Aorta (tissue), 5 donors: ENCODE measurements around the gene KLHDC8A. TPM values are rescaled to one million over a fixed set of nuclear protein-coding genes. Genes with fewer than 3 reads are reported as not detected.
A peak's percentile ranks its signal among the peaks of the same experiment; 100 is the strongest.
"Not testable (repeated sequence)": the region's sequence is repeated elsewhere in the genome, so short reads cannot be mapped to it uniquely, and the experiment has no call there.

Experiments used
- ATAC-seq: fragments of 200-7000 bp; cut with Tn5 transposase; one replicate; pipeline ENCODE4 v1.9.1; 2022; ENCODE audit warnings: moderate library complexity; ENCODE audit not compliant: low FRiP score
- DNase-seq, 2 donors: peaks; one replicate each; pipeline ENCODE4 v3.0.0-alpha.2; 2020
- H3K27ac ChIP-seq, 2 donors: one replicate each; pipeline ENCODE4 v1.5.1; 2013; ENCODE audit warnings: low read length in 2 of 2, mild to moderate bottlenecking in 2 of 2, moderate library complexity in 2 of 2, control low read depth in 1 of 2, inconsistent platforms in 1 of 2, low read depth in 1 of 2
- H3K27me3 ChIP-seq, 2 donors: one replicate each; pipeline ENCODE4 v1.6.1; 2013; ENCODE audit warnings: control low read depth in 1 of 2, low read length in 1 of 2, mild to moderate bottlenecking in 1 of 2, moderate library complexity in 1 of 2; ENCODE audit not compliant: insufficient read depth in 2 of 2, control insufficient read depth in 1 of 2
- H3K36me3 ChIP-seq, 2 donors: one replicate each; pipeline ENCODE4 v1.6.1; 2013; ENCODE audit warnings: control low read depth in 1 of 2, low read length in 1 of 2, mild to moderate bottlenecking in 1 of 2; ENCODE audit not compliant: insufficient read depth in 2 of 2, control insufficient read depth in 1 of 2
- H3K4me1 ChIP-seq, 2 donors: one replicate each; pipeline ENCODE4 v1.6.1; 2013; ENCODE audit warnings: low read length in 2 of 2, control low read depth in 1 of 2, mild to moderate bottlenecking in 1 of 2, moderate library complexity in 1 of 2; ENCODE audit not compliant: insufficient read depth in 2 of 2, control insufficient read depth in 1 of 2
- H3K4me3 ChIP-seq, 2 donors: one replicate each; pipeline ENCODE4 v1.5.1; 2013; ENCODE audit warnings: low read length in 2 of 2, control low read depth in 1 of 2, mild to moderate bottlenecking in 1 of 2
- H3K9me3 ChIP-seq: one replicate; pipeline ENCODE4 v1.6.1; 2013; ENCODE audit warnings: mild to moderate bottlenecking, low read length; ENCODE audit not compliant: control insufficient read depth
- WGBS, 2 donors: extraction: QIAGEN DNeasy Blood & Tissue Kit; methylation state at CpG; one replicate each; pipeline ENCODE4 v1.1.7; 2013; 5-methylcytosine and 5-hydroxymethylcytosine counted together
- intact Hi-C, 2 donors: fragments of 100-400 bp; cut with DNase I; formaldehyde crosslinking; loops; one replicate each; pipeline versions ENCODE4 v1.14.2 to v1.15.0; 2022
- polyA plus RNA-seq, 2 donors: library from polyadenylated mRNA; stranded (reverse); fragments of 200-250 nt; gene quantifications; one replicate each; pipeline ENCODE4 v1.2.3, GENCODE V29; 2013
- total RNA-seq, 2 donors: library from RNA; stranded (reverse); fragmentation: NEBNext Ultra II Directional; extraction: Animal tissue kit (Norgen Biotek cat#: 25700); gene quantifications; one replicate each; pipeline ENCODE4 v1.2.1, GENCODE V29; 2021
- donor health status: healthy with polysubstance abuse.
- donor health status: Bipolar disorder and iron deficiency.
- donor health status: DM: no; HTN: no; CAD: no.
- donor health status: DM: no; HTN: no; CAD: no.
- donor health status: DM: yes; HTN: yes; CAD: no.

Gene KLHDC8A
- total and polyA plus RNA-seq, 4 donors = 1.2 TPM; not detected in 3

DNA sequence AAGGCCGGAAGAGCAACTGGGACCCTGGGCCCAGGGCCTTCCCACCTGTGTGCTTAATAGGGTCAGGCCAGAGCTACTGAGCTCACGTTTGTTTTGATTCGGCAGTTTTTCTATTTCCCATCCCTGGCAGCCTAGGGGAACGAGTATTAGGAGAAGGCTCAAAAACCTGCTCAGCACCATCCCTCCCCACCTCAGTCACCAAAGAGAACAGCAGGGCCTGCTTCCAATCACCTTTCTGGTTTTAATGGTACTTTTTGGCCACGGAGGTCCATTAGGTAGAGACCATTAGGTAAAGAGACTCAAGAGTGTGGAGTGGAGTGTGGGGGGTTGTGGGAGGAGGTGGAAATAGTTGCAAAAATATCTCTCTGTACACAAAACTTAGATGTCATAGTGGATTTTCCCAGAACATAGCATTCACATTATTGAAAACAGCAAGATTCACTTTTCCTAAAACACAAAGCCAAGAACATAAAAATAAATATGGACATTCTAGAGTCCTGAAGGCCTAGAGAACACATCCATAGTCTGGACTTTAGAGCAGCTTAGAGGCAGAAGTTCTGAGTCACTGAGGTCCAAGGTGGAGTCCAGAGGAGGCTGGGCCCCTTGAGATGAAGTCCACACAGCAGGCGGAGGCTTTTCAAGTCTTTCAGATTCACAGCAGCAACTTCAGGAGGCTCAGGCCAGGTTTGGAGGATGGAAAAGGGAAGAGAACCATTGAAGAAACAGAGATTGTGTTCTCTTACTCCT, 54.7 kb downstream of the KLHDC8A start:
- intact Hi-C loops = no loop called here

DNA sequence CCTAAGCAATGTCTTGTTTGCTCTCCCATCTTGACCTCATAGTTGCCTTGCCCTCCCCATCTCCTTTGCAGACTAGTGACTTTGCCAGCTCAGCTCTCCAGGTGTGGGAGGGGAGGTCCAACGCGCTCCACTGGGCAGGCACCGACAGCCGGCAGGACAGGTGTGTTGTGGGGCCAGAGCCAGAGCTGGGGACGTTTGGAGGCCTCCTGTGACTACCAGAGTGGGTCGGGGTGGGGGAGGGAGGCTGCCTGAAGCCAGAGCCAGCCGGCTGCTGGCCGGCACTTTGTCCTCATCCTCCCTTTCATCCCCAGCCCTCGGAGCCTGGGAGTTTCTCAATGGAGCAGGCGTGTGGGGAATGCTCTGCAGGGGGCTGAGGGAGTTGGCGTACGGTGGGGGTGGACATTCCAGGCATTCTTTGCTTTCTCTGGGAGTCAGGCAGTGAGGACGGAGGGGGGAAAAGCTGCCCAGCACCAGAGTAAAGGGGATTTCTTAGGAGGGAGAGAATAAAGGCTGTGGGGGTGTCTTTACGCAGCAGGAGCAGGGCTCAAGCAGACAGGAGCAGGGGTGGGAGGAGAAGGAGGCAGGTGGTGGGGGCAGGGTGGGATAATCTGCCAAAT, 55.4 kb downstream of the KLHDC8A start:
- DNase-seq = peak in 1 of 2 donors; percentile 83
- Histone ChIP-seq H3K9me3 (no peaks in the 10 kb centered on the region), H3K4me3 (no peak overlapping the region), H3K27me3 (no peaks in the 10 kb centered on the region), H3K27ac (no peak overlapping the region), H3K4me1 (no peaks in the 10 kb centered on the region), H3K36me3 (no peaks in the 10 kb centered on the region)
- ATAC-seq = peak; percentile 50
- WGBS, 2 donors = 16 to 17% methylated on average over 14 of the region's 14 CpGs
- intact Hi-C loops = no loop called here

More for the DNA sequence above, 54.7 kb downstream of the KLHDC8A start:
- H3K4me1 ChIP-seq = no peaks in the 10 kb centered on the region
- no peaks in the 10 kb centered on the region for H3K36me3 ChIP-seq
- no peaks in the 10 kb centered on the region for H3K9me3 ChIP-seq
- H3K27ac ChIP-seq = no peak overlapping the region
- H3K27me3 ChIP-seq = no peaks in the 10 kb centered on the region
- ATAC-seq (no peak), DNase-seq (no peak)
- 76 to 83% methylated on average over 6 of the region's 6 CpGs for WGBS, 2 donors
- H3K4me3 ChIP-seq = no peak overlapping the region

DNA sequence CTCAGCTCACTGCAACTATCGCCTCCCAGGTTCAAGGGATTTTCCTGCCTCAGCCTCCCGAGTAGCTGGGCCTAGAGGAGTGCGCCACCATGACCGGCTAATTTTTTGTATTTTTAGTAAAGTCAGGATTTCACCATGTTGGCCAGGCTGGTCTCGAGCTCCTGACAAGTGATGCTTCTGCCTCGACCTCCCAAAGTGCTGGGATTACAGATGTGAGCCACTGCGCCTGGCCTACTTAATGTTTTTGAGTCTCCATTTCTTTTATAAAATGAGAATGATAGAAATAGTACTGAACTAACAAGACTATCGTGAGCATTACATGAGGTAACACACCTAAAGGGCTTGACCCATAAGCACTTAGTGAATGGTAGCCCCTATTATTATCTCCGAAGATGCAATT, 56.6 kb downstream of the KLHDC8A start:
- ATAC-seq = no peak
- WGBS, 2 donors = 95 to 97% methylated on average over 9 of the region's 9 CpGs
- intact Hi-C loops = no loop called here

DNA sequence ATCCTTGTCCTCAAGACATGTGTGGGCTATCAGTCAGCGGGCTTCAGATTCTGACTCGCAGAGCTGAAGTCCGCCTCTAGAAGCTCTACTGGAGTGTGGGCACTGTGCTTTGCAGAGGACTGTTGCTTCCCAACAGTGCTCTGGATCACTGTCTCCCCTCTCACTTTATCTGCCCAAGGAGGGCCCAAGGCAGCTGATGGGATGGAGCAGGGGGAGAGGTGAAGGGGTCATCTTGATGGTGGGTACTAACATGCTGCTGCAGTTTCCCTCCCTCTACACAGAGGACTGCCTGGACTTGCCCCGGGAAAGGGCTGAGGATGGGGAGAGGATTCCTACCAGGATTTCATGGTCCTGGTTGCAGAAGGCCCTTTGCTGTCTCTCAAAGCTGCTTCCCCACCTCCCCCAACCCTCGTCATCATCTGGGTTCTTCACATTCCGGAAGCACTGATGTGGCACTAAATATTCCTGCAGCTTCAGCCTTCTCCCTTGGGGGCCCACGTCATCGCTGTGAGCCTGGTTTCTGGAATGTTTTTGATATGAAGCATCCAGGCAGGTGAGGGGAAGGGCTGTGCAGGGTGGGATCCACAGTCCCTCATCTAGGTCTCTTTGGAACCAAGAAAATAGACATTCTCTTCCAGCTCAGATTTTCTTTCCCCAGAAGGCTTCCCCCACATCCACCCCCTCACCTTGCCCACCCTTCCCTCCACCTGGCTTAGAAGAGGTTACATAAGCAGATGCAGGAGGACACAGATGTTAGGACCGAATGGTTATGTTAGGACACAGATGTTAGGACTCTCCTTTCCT, 58.3 kb downstream of the KLHDC8A start:
- WGBS, 2 donors = 77 to 80% methylated on average over 9 of the region's 9 CpGs
- Histone ChIP-seq H3K27ac (no peak overlapping the region), H3K36me3 (no peaks in the 10 kb centered on the region), H3K27me3 (no peaks in the 10 kb centered on the region), H3K4me1 (no peaks in the 10 kb centered on the region), H3K4me3 (no peak overlapping the region), H3K9me3 (no peaks in the 10 kb centered on the region)
- ATAC-seq (no peak), DNase-seq (no peak)
- intact Hi-C loops = no loop called here

More for the DNA sequence above, 56.6 kb downstream of the KLHDC8A start:
- no peak for DNase-seq
- Histone ChIP-seq H3K4me3 (no peak overlapping the region), H3K9me3 (no peaks in the 10 kb centered on the region), H3K27ac (no peak overlapping the region), H3K4me1 (no peaks in the 10 kb centered on the region), H3K36me3 (no peaks in the 10 kb centered on the region), H3K27me3 (no peaks in the 10 kb centered on the region)

DNA sequence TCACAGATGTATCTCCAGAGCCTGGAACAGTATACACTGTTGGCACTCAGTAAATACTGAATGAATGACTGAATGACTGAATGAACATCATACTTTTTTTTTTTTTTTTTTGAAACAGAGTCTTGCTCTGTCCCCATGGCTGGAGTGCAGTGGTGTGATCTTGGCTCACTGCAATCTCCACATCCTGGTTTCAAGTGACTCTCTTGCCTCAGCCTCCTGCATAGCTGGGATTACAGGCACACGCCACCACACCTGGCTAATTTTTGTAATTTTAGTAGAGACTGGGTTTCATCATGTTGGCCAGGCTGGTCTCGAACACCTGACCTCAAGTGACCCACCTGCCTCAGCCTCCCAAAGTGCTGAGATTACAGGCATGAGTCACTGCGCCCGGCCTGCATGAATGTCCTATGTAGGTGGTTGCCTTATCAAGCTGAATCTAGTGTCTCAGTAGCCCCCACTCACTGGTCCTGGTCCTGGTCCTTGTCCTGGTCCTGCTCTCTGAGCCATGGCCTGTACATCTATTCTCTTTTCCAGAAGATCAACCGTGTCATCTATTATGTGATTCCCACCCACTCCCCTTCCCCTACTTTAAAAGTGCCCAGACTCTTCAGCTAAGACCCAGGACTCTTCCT, 59.1 kb downstream of the KLHDC8A start:
- H3K27ac ChIP-seq, H3K27me3 ChIP-seq, H3K36me3 ChIP-seq, intact Hi-C loops, H3K4me1 ChIP-seq, DNase-seq, H3K9me3 ChIP-seq, ATAC-seq, H3K4me3 ChIP-seq: not testable (repeated sequence)
- WGBS, 2 donors = 98 to 99% methylated on average over 5 of the region's 5 CpGs

DNA sequence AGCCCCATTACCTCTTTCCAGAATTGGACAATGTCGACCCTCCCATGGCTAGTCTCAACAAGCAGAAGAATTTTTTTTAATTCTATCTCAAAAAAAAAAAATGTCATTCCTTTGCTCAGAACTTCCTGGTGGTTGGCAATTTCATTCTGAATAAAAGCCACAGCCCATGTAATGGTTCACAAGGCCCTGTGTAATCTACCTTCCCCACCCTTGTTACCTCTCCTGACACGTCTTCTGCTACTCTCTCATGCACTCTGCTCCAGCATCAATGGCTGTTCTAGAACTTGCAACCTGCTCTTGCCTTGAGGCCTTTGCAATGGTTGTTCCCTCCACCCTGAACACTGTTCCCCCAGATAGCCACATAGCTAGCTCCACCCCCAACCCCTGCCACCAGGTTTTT, 60.6 kb downstream of the KLHDC8A start:
- Histone ChIP-seq H3K4me1 (no peaks in the 10 kb centered on the region), H3K36me3 (no peaks in the 10 kb centered on the region), H3K27ac (no peak overlapping the region), H3K9me3 (no peaks in the 10 kb centered on the region), H3K4me3 (no peak overlapping the region), H3K27me3 (no peaks in the 10 kb centered on the region)
- ATAC-seq = no peak
- intact Hi-C loops = no loop called here
- 87 to 89% methylated on average over 2 of the region's 2 CpGs for WGBS, 2 donors
- DNase-seq = no peak

DNA sequence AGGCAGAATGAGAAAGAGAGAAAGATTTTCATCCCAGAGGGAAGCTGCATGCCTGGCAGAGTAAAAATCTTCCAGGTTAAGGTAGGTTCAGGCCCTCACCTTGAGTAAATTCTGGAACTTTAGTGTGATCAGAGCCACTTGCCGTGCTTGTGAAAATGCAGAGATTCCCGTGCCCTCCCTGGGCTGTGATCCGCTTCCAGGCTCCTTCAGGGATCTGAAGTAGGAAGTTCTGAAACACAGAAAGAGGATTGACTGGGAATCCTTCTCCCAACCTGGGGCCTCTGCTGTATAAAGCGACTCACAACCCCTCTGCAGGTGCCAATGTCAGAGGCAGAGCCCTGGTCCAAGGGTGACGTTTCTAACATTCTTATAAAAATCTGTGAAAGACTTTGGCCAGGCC, 61.8 kb downstream of the KLHDC8A start:
- H3K9me3 ChIP-seq = no peaks in the 10 kb centered on the region
- WGBS, 2 donors = 87 to 91% methylated on average over 5 of the region's 5 CpGs
- H3K27me3 ChIP-seq = no peaks in the 10 kb centered on the region
- H3K4me1 ChIP-seq = no peaks in the 10 kb centered on the region
- H3K4me3 ChIP-seq = no peak overlapping the region
- no peaks in the 10 kb centered on the region for H3K36me3 ChIP-seq
- DNase-seq (no peak), ATAC-seq (no peak)
- intact Hi-C loops = no loop called here
- H3K27ac ChIP-seq = no peak overlapping the region

DNA sequence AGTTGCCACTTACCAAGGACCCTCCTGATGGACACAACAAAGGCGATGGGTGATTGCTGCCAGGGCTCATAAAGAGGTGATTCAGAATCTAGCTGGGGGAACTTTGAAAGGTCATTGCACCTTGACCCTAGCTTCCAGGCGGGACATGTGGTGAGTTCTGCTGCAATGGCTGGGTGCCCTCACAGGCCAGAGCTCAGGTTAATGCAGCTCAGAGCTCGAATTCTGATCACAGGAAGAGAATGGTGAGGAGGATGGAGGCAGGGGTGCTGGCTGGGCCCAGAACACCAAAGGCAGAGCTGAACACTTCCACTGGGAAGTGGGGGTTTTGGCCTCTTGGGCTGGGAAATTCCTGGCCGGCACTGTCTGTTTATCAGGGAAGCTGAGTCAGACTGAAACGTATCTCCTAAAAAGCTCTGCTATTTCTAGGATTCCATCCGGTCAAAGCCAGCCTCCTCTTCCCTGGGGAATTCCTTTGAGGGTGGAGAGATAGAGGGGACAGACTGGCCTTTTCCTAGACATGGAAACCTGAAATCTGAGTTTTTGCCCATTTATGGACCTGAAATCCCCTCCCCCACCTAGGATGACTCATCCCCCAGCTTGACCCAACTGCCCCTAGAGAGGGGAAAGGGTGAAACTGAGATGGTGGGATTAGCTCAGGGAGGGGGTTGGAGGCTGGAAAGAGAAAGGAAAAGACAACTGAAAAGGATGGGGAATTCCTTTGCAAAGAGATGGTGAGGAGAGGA, 62.4 kb downstream of the KLHDC8A start:
- Histone ChIP-seq H3K4me3 (no peak overlapping the region), H3K36me3 (no peaks in the 10 kb centered on the region), H3K27ac (no peak overlapping the region), H3K27me3 (no peaks in the 10 kb centered on the region), H3K4me1 (no peaks in the 10 kb centered on the region), H3K9me3 (no peaks in the 10 kb centered on the region)
- no peak for ATAC-seq
- intact Hi-C loops = no loop called here
- DNase-seq = no peak
- WGBS, 2 donors = 44 to 46% methylated on average over 6 of the region's 6 CpGs
